Activated CD4-positive, CD25-positive, alpha-beta regulatory T cell treated with anti-CD3 and anti-CD28 coated beads, Interleukin-2, amount 50 U/mL, for 16 hours (primary cell): ENCODE measurements around the gene LSM8.
A peak's percentile ranks its signal among the peaks of the same experiment; 100 is the strongest.
"Not testable (repeated sequence)": the region's sequence is repeated elsewhere in the genome, so short reads cannot be mapped to it uniquely, and the experiment has no call there.

Source experiments
- DNase-seq: peaks from one replicate; pipeline ENCODE4 v3.0.0-alpha.2; 2020; ENCODE audit warnings: low read depth, low spot score

Gene LSM8

DNA sequence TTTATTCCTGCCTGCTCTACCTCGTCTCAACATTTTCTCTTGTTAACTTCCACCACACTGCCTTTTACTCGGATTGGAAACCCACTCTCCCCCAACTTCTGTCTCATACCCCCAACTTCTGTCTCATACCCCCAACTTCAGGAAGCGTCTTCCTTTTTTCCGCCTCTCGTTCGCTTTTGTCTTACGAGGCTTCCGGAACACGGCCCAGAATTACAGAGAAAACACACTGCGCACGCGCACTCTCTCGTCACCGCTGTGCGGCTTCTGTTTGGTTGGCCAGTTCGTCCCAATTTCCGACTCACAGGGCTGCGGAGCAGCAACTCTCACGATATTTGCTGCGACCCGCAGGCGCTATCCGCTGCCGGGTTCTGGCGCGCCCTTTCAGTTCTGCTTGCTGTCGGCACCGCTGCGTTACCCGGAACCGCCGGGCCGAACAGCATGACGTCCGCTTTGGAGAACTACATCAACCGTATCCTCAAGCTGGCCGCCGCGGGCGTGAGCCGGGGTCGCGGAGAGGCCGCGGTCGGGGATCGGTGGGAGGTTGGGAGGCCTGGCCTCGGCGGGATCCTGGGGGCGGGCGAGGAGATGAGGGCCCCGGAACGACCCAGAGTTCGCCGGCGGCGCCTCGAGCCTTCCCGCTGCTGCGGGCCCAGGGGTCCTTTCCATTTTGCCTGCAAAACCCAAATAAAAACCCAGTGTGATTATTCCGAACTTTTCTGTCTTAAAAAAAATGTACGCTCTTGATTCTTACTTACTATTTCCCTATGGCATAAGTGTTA is at the start of gene LSM8:
TSS of gene LSM8 (plus strand) at position 379 of the 779 bp plus-strand sequence. CDS start at position 439, 60 bp downstream.
- peak; percentile 96 for DNase-seq

- not testable (repeated sequence) for DNase-seq
Measured at GRCh38 chr7:118134420-118134819, 49.5 kb upstream of the LSM8 start.

GRCh38 chr7:118140468-118140867 is 43.5 kb upstream of the LSM8 start:
- DNase-seq, result no peak

DNA sequence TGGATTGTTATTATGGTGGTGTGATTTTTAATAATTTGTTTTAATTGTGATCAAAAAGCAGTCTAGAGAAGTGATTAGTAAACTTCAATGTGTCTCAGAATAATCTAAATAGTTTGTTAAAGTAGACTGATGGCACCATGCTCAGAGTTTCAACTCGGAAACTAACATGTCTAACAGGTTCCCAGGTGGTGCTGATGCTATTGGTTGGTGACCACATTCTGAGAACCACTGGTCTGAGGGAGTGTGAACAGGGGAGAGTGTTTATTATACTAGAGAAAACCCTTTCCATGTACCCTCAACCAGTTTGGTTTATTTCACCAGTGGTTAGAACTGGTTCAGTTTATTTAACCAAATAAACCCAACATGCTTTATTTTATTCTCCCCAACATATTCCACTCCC is 42.0 kb upstream of the LSM8 start:
- no peak for DNase-seq

- DNase-seq, result no peak
Measured at GRCh38 chr7:118148930-118149329, 35.0 kb upstream of the LSM8 start.

DNA sequence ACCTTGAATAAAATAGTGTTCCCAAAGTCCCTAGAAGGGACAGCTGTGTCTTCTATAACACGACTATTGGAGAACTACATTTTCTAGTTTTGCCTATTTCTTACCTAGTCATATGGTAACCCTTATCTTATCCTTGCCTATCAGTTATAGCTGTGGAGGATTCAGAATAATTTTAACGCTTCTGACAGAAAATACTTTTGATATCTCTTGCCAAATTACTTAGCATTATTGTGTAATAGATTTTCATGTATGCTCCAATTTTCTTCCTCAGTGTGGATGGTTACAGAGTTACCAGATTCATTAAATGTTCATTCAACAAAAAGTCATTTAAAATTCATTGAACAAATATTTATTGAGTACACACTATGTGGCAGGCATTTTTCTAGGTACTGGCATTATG is 34.6 kb upstream of the LSM8 start:
- DNase-seq, result no peak

DNA sequence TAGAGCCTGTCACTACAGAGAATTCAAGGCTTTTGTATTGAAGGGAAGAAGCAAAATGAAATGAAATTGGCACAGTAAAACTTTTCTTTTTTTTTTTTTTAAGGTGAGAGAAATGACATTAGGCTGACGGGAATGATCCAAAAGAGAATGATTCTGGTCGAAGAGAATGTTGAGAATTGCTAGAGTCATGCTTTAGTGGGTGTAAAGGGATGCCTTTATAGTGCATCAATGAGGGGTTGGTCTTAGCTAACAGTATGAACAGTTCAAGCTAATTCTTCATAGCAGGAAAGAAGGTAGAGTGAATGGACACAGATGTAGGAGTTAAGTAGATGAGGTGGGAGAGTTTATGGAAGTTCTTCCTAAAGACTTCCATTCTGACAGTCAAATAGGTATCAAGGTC is 32.3 kb upstream of the LSM8 start:
- no peak for DNase-seq

DNA sequence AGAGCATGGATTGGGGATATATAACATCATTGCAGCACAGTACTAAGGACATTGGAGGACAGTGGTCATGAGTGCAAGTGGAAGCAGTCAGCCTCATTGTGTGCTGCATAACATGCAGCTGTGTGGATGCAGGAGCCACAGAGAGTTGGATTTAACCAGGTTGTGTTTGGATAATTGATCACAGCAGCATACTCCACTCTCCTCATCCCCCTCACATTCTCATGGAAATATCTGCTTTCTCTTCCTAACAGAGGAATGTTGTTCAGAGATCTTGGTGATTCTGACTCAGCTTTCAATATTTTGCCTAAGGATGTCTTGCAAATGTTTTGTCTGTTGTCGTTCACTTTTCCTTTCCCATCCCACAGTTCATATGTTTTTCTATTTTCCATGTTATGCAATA is 31.8 kb upstream of the LSM8 start:
- no peak for DNase-seq

DNA sequence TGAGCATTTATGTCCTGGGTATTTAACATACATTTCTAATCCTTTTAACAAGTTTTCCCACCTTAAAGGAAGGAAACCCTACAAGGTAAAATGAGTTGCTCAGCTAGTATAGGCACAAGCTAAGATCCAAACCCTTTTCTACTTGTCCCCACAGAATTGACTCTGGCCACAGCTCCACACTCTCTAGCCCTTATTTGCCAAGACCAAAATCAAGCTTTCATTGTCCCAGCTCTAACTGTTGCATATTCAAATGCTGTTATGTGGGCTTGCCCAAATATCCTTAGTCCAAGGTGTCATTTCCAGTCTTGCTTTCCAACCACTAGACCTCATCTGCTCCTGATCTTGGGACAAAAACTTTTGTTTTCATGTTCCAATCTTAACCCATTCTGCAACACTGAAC is 31.3 kb upstream of the LSM8 start:
- DNase-seq, result no peak

DNA sequence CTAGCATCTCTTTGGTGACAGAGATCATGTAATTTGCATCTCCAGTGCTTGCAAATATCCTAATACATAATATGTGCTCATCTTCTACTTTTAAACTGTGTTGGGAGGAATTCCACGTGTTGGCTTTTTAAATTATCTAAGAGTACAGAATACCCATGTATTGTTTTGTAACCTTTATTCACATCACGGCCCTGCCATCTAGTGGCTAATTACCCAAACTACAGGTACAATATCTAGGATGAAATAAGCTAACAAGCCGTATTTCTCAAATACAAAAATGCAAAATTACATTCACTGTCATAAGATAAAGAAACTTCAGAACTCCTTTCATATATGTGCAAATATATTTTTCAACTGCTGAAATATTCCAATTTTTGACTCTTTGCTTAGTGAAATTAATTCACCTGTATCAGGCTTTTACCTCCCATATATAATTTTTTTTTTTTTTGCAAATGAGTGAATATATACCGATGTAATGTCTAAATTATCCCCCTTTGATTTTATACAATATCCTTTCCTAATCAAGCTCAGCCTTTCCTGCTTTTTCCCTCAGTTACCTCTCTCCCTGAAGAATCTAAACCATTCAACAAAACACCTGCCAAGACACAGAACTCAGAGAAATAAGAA is 30.3 kb upstream of the LSM8 start:
- no peak for DNase-seq

DNA sequence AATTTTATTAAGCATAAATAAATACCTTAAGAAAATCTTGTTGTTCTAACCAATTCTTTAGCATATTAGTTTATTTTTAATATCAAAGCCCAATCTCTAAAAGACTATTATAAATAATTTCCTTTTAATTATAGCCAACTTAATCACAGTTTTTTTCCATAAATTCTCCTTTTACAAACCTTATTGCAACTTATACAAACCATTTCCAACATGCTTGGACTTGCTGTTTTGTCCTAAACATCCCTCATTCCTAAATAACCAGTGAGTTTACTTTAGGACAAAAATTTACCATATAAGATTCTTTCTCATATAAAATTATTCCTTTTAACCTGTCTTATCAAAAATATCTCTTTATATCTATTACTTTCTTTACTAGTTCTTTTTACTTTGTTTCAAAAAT is 25.2 kb upstream of the LSM8 start:
- DNase-seq, result no peak

- no peak for DNase-seq
Measured at GRCh38 chr7:118169146-118169545, 14.8 kb upstream of the LSM8 start.

DNA sequence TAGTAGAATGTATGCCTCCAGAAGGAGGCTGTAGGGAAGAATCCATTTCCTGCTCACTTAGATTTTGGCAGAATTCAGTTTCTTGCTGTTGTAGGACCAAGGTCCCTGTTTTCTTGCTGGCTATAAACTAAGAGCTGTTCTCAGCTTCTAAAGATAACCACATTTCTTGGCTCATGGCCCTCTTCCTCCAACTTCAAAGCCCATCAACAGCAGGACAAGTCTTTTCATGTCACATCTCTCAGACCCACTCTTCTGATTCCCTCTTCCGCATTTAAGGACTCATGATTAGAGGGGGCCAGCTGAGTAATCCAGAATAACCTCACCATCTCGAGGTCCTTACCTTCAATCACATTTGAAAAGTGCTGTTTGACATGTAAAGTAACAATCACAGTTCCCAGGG is 8.2 kb upstream of the LSM8 start:
- no peak for DNase-seq

DNA sequence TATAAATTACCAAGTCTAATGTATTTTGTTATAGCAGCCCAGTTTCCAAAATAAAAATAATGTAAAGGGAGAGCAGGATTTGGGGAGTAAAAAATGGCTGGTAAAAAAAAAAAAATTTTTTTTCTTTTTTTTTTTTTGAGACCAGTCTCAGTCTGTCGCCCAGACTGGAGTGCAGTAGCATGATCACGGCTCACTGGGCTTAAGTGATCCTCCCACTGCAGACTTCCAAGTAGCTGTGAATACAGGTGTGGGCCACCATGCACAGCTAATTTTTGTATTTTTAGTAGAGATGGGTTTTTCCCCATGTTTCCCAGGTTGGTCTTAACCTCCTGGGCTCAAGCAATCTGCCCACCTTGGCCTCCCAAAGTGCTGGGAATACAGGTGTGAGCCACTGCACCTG is 4.8 kb upstream of the LSM8 start:
- no peak for DNase-seq

- no peak for DNase-seq
Measured at GRCh38 chr7:118182593-118183427, 1.2 kb upstream of the LSM8 start.

- no peak for DNase-seq
Measured at GRCh38 chr7:118183428-118183785, 557 bp upstream of the LSM8 start.

DNA sequence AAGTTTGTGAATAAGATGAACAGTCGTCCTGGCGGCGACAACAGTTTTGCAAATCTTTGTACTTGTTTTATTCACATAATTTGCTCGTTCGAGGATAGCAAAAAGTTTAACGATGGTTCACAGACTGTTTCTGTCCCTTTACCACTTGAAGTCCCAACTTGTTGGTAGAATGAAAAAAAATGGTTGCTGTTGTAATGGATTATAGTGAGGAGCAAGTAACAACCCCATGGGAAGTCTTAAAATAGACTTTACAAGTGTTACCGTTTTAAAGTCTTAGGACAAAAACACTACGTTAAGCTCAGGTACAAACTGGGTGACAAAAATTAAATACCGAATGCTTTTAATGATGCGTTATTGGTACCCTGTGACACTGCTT is 589 bp downstream of the LSM8 start:
- no peak for DNase-seq

GRCh38 chr7:118185163-118185860 is 1.3 kb downstream of the LSM8 start:
- no peak for DNase-seq

GRCh38 chr7:118186501-118186900 is 2.5 kb downstream of the LSM8 start:
- DNase-seq, result no peak

GRCh38 chr7:118194571-118194970 is 10.6 kb downstream of the LSM8 start:
- no peak for DNase-seq

DNA sequence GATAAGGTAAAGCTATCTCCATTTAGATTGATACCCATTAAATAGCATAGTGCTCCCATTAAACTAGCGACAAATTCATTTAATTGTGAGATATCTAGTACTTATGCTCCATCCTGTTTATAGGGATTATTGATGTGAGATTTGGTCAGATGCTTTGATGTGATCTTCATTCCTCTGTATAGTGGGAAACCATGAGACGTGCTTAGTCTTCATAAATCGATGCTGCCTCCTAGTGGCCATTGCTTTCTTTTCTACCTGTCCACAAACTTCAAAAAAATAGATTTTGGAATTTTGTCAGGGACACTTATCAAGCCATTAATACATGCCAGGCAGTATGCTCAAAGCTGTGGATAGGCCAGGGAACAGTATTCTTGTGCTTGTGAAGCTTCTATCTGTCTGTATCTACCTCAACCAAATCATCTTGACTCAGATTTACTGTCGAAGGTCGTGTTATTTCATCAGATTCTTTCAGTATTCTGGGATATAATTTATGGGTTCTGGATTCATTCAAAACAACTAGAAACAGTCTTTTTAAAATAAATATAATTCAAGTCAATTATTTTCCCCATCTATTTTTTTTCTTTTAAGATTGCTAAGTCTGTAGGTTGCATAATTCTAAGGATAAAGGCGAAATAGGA is 12.0 kb downstream of the LSM8 start:
- no peak for DNase-seq

DNA sequence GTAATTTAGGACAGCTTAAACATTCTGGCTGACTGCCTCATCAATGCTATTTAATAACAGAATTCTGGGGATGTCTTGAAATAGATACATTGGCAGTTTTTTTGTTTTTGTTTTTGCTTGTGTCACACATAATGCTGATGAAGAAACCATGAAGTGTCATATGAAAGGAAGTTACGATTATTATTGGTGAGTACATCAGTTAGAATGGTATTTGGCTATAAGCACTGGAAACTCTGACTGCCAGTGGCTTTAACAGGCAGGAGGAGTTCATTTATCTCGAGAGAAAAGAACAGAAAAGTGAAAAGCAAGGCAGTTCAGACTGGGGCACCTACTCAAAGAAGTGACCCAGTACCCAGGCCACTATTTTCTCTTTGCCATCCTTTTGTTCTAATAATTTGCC is 18.1 kb downstream of the LSM8 start:
- DNase-seq, result no peak
